Myocyte (in vitro differentiated cells): ENCODE measurements around the gene SYT1. TPM values are rescaled to one million over a fixed set of nuclear protein-coding genes. Genes with fewer than 3 reads are reported as not detected.
"Not testable (repeated sequence)": the region's sequence is repeated elsewhere in the genome, so short reads cannot be mapped to it uniquely, and the experiment has no call there.

Source experiments
- DNase-seq: peaks from one replicate; pipeline ENCODE4 v3.0.0-alpha.2; 2012; ENCODE audit warnings: low read depth
- total RNA-seq: library from RNA; depleted of rRNA; stranded (reverse); fragments of >200 nt; gene quantifications from 2 replicates; pipeline ENCODE4 v1.2.3, GENCODE V29; 2014

The SYT1 gene
- total RNA-seq, 1 donor from 2014 or later: 29.6 TPM

GRCh38 chr12:79426744-79427143, 562.2 kb downstream of the SYT1 start:
- DNase-seq: not testable (repeated sequence)

DNA sequence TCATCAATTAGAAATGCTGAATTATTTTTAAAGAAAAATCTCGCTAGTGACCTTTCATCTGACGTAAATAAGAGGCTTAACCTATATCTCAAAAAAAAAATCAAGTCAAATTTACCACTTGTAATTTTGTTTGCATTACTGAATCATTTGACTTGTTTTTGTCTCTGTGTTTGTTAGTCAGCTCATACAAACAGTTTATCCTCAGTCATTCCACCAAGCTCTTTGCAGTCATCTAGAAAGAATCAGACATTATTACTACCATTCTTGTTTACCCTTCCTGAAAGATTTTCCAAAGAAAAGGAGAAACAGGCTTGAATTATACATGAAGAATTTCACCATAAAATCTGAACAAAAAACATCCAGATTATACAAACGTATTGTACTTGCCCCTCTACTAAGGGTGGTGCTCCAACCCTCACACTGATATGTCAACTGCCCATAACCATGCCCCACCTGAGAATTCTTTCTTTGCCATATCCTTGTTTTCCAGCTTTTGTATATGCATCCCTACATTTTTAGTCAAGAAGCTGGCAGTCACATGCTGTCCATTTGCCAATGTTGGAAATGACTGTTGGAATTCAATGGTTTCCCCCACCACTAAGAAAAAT, 569.0 kb downstream of the SYT1 start:
- DNase-seq: no peak

GRCh38 chr12:79434561-79434960, 570.0 kb downstream of the SYT1 start:
- DNase-seq: no peak

DNA sequence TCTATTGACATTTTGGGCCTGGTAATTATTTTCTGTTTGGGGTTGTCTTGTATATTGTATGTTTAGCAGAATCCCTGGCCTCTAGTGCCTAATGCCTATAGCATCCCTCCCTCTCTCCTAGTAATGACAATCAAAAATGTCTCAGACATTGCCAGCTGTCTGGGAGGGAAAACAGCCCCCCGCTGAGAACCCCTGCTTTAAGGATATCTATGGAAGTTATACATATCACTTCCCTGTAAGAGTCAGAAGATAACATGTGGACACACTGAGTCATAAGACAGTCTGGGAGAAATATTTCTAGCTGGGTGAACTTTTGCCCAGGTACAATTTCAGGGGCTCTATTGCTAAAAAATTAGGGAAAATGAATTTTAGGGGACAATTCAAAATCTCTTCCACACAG, 571.2 kb downstream of the SYT1 start:
- no peak for DNase-seq

GRCh38 chr12:79438480-79439174, 574.1 kb downstream of the SYT1 start:
- DNase-seq: no peak

DNA sequence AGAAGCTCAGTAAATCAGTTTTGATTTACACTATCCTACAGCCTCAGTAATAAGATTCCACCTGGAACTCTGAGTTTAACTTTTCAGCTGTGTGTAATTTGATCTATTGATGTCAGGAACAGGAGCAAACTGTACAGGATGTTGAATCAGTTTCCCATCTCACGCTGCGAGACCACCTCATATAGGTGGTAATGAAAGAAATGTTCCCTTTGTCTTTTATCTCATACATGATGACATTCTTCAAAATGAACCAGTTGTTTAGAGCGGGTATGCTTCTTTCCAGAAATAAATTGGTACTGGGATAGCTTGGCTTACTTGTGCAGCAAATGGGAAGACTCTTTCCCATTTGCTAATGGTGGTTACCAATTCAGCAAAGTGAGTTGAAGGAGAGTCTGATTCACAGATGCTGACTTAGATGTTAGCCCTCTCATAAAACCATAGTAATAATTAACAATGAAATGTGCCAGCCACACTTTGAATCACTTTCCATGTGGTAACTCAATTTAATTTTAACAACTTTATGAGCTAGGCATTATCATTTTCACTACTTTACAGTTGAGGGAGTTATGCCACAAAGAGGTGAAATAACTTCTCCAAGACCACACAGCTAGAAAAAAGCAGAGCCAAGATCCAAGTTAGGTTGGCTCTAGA, 574.7 kb downstream of the SYT1 start:
- no peak for DNase-seq

DNA sequence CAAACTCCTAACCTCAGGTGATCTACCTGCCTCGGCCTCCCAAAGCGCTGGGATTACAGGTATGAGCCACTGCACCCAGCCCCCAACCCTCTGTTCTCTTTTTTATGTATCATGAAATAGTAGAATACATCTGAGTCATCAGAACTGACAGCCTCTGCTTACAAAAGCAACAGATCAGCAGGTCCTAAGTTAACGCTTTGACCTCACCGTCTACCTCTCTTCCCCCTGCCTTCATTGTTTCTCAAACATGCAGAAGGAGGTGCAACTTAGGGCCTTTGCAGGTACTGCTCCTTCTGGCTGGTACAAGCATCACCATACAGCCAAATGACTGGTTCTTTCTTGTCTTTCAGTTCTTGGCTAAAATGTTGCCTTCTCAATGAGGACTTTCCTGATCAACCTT, 577.0 kb downstream of the SYT1 start:
- DNase-seq: no peak

DNA sequence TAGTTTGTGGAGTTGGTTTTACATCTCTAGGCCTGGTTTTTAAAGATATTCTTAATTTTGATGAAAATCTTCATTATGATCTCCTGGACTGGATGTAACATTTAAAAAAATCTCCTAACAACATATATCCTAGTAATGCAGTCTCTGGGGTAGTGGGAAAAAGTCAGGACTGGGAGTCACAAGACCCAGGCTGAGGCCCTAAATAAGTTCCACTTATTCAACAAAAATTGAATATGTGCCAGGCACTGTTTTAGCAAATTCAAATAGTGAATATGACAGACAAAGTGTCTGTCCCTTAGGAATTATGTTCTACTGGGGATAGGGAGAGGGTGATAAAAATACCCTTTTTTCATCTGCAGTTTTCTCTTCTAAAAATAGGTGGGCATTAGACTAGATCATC, 577.8 kb downstream of the SYT1 start:
- DNase-seq: no peak

DNA sequence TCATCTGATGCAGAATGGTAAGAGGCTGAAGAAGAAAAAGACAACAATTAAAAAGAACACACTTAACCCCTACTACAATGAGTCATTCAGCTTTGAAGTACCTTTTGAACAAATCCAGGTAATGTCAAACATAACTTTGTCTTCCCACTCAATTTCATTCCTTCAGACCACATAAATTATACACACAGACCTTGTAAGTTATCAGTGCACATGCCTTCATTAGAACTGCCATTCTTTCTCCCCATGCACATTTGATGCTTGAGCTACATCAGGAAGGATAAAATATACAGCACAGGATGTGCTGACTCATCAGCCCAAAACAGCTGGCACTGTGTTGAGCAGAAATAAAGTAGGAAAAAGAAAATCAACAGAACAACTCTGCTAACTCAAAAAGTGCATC, 579.5 kb downstream of the SYT1 start:
- DNase-seq: peak; percentile 64

- DNase-seq: no peak
These were observed 584.2 kb downstream of the SYT1 start for GRCh38 chr12:79448816-79449215.

GRCh38 chr12:79451365-79451764, 586.8 kb downstream of the SYT1 start:
- DNase-seq: no peak

- peak; percentile 95 for DNase-seq
These were observed 587.4 kb downstream of the SYT1 start for GRCh38 chr12:79451978-79452377.

- peak; percentile 38 for DNase-seq
These were observed 588.3 kb downstream of the SYT1 start for GRCh38 chr12:79452906-79453305.

- DNase-seq: no peak
These were observed 589.2 kb downstream of the SYT1 start for GRCh38 chr12:79453820-79454219.

DNA sequence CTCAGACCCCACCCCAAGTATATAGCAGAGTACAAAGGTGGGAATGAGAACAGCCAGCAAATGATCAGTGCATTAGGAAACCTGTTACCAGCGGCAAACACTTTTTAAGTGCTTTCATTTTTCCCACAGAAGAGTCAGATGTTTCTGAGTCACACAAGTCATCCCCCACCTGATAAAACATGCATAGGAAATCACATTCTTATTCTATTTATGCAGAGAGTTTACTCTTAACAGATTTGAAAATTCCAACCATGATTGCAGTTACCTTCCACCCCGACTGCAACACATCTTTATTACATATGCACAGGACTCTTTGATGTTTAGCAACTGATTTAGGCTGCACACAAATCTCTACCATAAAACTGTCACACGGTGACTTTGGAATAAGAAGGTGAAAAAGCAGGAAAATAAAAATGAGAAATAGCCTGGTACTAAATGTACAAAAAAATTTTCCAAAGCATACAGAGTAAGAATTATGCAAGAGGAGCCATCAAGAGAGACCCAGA, 589.8 kb downstream of the SYT1 start:
- DNase-seq: peak; percentile 14

- peak; percentile 18 for DNase-seq
These were observed 590.7 kb downstream of the SYT1 start for GRCh38 chr12:79455286-79455685.

- DNase-seq: no peak
These were observed 617.7 kb downstream of the SYT1 start for GRCh38 chr12:79482323-79482722.

GRCh38 chr12:79482921-79483320, 618.3 kb downstream of the SYT1 start:
- no peak for DNase-seq

GRCh38 chr12:79486154-79486553, 621.6 kb downstream of the SYT1 start:
- DNase-seq: no peak

DNA sequence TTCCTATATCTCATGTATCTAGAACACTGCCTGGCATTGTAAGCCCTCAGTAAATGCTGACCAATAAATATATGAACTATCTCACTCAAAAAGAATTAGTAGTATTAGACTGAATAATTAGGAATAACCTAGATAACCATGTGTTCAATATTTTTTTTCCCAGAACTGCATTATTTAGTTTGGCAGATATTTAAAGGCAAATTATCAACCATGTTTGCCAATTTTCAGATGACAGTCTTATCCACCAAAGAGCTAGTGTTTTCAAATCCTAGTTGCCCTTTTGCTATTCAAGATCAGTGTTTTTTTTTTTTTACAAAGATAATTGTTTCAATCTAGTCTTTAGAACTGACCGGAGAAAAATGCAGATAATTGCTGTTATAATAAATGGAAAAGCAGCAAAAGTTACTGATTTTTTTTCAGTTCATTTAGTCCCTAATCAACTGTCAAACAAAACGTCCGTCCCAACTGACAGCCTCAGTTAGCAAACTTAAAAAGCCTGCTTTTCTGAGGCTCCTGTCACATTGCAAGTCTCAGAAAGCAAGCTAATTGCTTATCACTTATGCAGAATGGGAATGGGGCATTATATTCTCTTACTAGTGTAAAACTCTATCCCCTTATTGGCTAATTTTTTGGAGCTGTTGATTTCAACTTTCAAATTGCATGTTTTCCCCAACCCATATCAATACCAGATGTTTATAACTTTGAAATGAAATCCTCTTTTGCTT, 623.0 kb downstream of the SYT1 start:
- DNase-seq: no peak
